SU-DHL-6 (cell line): ENCODE measurements around the gene KCNB1.

Source experiments
- CTCF ChIP-seq: fragments of 200-600 bp; sonication (generic); IDR thresholded peaks from one replicate; pipeline ENCODE4 v1.5.1; 2017; ENCODE audit warnings: antibody characterized with exemption, mild to moderate bottlenecking, low read length, moderate library complexity; ENCODE audit not compliant: insufficient read depth, poor library complexity, severe bottlenecking
- EZH2phosphoT487 ChIP-seq: fragments of 200-600 bp; sonication (generic), shearing (Covaris generic); conservative IDR thresholded peaks from 2 replicates; pipeline ENCODE4 v1.6.1; 2018; ENCODE audit warnings: mild to moderate bottlenecking, antibody characterized with exemption, low read length, moderate library complexity, mixed read lengths

- TF ChIP-seq CTCF (no peak), EZH2phosphoT487 (no peak)
These were observed 25.0 kb downstream of the KCNB1 start for GRCh38 chr20:49457444-49457843.
